Activated T-helper 1 cell treated with anti-CD3 and anti-CD28 coated beads, Interleukin-12 subunit alpha, Interleukin-12 subunit beta, Interleukin-2, Interleukin-4 antibody, amounts not matched to agents 30 ng/mL and 10 ng/mL and 1 ng/mL, durations not matched to agents 14 hours and 24 hours and 36 hours (primary cell): Measurements from ENCODE around the gene RNLS. TPM values are rescaled to one million over a fixed set of nuclear protein-coding genes. Genes with fewer than 3 reads are reported as not detected.
"Not testable (repeated sequence)": the region's sequence is repeated elsewhere in the genome, so short reads cannot be mapped to it uniquely, and the experiment has no call there.

Experiments used
- DNase-seq: peaks from one replicate; pipeline ENCODE4 v3.0.0; 2021; ENCODE audit warnings: low spot score
- H3K27ac Mint-ChIP-seq: one replicate; pipeline ENCODE4 v1.8.0; 2021; ENCODE audit warnings: mild to moderate bottlenecking, mixed read lengths
- H3K27me3 Mint-ChIP-seq: one replicate; pipeline ENCODE4 v1.8.0; 2022; ENCODE audit warnings: mild to moderate bottlenecking, moderate library complexity, mixed read lengths; ENCODE audit not compliant: insufficient read depth
- H3K36me3 Mint-ChIP-seq: one replicate; pipeline ENCODE4 v1.8.0; 2021; ENCODE audit warnings: low read depth, mixed read lengths
- H3K4me1 Mint-ChIP-seq: one replicate; pipeline ENCODE4 v1.8.0; 2021; ENCODE audit warnings: low read depth, mixed read lengths
- H3K4me3 Mint-ChIP-seq: one replicate; pipeline ENCODE4 v1.8.0; 2021; ENCODE audit warnings: mild to moderate bottlenecking, moderate library complexity, mixed read lengths
- H3K9me3 Mint-ChIP-seq: one replicate; pipeline ENCODE4 v1.8.0; 2021; ENCODE audit warnings: mixed read lengths
- intact Hi-C: fragments of 100-400 bp; cut with micrococcal nuclease; formaldehyde crosslinking; loops from one replicate; pipeline ENCODE4 v1.15.1; 2024
- total RNA-seq: library from RNA; stranded (reverse); gene quantifications from 2 replicates; pipeline ENCODE4 v1.2.3, GENCODE V29; 2022

The RNLS gene
- total RNA-seq, 1 donor from 2014 or later: 2.0 TPM

DNA sequence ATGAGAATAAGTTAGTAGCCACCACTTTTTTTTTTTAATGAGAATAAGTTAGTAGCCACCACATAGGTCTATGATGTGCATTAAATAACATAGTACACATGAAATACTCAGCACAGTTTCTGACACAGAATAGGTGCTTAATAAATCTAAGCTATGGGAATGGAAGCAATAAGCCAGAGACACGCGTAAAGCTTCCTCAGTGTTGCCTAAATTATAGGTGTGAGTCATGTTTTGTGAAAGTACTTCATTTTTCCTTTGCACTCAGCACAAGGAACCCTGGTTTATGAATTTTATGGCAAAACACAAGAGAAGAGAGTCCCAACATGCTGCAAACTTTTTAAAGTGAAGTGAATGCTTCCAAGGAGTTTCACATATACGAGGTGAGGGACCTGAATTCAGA, 267.4 kb downstream of the RNLS start:
- Mint-ChIP-seq H3K4me1 (peaks cover 15% of the 10 kb centered on the region), H3K9me3 (peaks cover 27% of the 10 kb centered on the region), H3K27ac (no peak overlapping the region), H3K4me3 (no peak overlapping the region), H3K36me3 (peaks cover 17% of the 10 kb centered on the region), H3K27me3 (peaks cover 5% of the 10 kb centered on the region)
- intact Hi-C loops: loop anchor here (2.0 to 5.0 kb wide), 2 partner anchors 45 to 453 kb away; partner anchors contain the start of genes KLLN and PTEN
- no peak for DNase-seq

- H3K36me3 Mint-ChIP-seq: peaks cover 11% of the 10 kb centered on the region
- no peak overlapping the region for H3K4me3 Mint-ChIP-seq
- intact Hi-C loops: loop anchor here (2.0 kb wide), 1 partner anchor 44 kb away; no protein-coding TSS in a partner anchor
- no peak for DNase-seq
- H3K27ac Mint-ChIP-seq: no peak overlapping the region
- H3K9me3 Mint-ChIP-seq: peaks cover 13% of the 10 kb centered on the region
- H3K27me3 Mint-ChIP-seq: peaks cover 5% of the 10 kb centered on the region
- peaks cover 15% of the 10 kb centered on the region for H3K4me1 Mint-ChIP-seq
Measured at GRCh38 chr10:88314362-88314761, 268.8 kb downstream of the RNLS start.

- Mint-ChIP-seq H3K36me3 (peaks cover 9% of the 10 kb centered on the region), H3K4me1 (peaks cover 15% of the 10 kb centered on the region), H3K27me3 (peaks cover 5% of the 10 kb centered on the region), H3K9me3 (peaks cover 8% of the 10 kb centered on the region), H3K4me3 (no peak overlapping the region), H3K27ac (peak overlapping the region; percentile 27)
- no peak for DNase-seq
- intact Hi-C loops: loop anchor here (2.0 kb wide), 1 partner anchor 43 kb away; no protein-coding TSS in a partner anchor
Measured at GRCh38 chr10:88313878-88314277, 269.2 kb downstream of the RNLS start.

- H3K36me3 Mint-ChIP-seq: peaks cover 4% of the 10 kb centered on the region
- peaks cover 5% of the 10 kb centered on the region for H3K27me3 Mint-ChIP-seq
- H3K27ac Mint-ChIP-seq: no peak overlapping the region
- DNase-seq: no peak
- peaks cover 15% of the 10 kb centered on the region for H3K4me1 Mint-ChIP-seq
- intact Hi-C loops: no loop called here
- peaks cover 9% of the 10 kb centered on the region for H3K9me3 Mint-ChIP-seq
- no peak overlapping the region for H3K4me3 Mint-ChIP-seq
Measured at GRCh38 chr10:88312855-88313254, 270.3 kb downstream of the RNLS start.

- no peak overlapping the region for H3K27ac Mint-ChIP-seq
- H3K4me1 Mint-ChIP-seq: peaks cover 15% of the 10 kb centered on the region
- H3K4me3 Mint-ChIP-seq: no peak overlapping the region
- no peak for DNase-seq
- intact Hi-C loops: no loop called here
- H3K9me3 Mint-ChIP-seq: peaks cover 3% of the 10 kb centered on the region
- H3K36me3 Mint-ChIP-seq: peaks cover 2% of the 10 kb centered on the region
- H3K27me3 Mint-ChIP-seq: peaks cover 5% of the 10 kb centered on the region
Measured at GRCh38 chr10:88311264-88311663, 271.9 kb downstream of the RNLS start.

DNA sequence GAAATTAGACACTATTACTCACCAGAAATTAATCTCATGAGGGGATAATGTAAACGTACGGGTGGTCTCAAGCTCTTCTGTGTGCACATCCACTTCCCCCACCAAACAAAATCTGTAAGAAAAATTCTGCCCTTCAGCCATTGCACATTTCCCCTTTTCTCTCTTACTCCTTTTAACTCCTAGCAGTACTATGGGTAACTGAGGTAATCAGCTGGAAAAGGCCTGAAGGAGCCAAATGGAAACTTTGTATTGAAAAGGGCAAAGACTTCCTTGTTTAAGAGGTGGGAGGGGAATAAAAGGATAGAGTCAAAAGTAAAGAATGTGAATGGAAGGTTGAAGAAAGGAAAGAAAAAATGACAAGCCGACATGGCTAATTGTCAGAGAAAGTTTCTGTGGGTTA, 273.8 kb downstream of the RNLS start:
- H3K27me3 Mint-ChIP-seq: peaks cover 9% of the 10 kb centered on the region
- peaks cover 15% of the 10 kb centered on the region for H3K4me1 Mint-ChIP-seq
- H3K27ac Mint-ChIP-seq: no peak overlapping the region
- DNase-seq: no peak
- H3K36me3 Mint-ChIP-seq: peaks cover 5% of the 10 kb centered on the region
- intact Hi-C loops: no loop called here
- H3K4me3 Mint-ChIP-seq: no peak overlapping the region
- peaks cover 9% of the 10 kb centered on the region for H3K9me3 Mint-ChIP-seq

- DNase-seq, intact Hi-C loops, H3K4me3 Mint-ChIP-seq, H3K27me3 Mint-ChIP-seq, H3K27ac Mint-ChIP-seq, H3K4me1 Mint-ChIP-seq, H3K36me3 Mint-ChIP-seq: not testable (repeated sequence)
- peaks cover 16% of the 10 kb centered on the region for H3K9me3 Mint-ChIP-seq
Measured at GRCh38 chr10:88308361-88308760, 274.8 kb downstream of the RNLS start.

DNA sequence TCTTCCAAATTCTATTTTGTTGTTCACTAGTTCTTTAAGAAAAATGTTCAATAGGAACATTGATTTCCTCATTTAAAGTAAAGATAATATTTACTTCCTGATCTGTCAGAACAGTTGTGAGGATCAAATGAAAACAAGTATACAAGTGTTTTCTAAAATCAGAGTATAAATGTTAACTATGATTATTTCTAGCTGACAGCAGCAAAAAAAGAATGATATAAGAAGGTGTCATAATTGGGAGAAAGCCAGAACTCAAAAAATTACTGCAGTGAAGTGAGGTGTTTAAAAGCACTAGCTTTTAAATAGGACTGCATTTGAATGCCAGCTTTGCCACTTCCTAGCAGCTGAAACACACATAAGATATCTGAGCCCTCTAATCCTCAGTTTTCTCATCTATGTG, 283.3 kb downstream of the RNLS start:
- intact Hi-C loops: no loop called here
- Mint-ChIP-seq H3K27ac (no peak overlapping the region), H3K36me3 (peaks cover 3% of the 10 kb centered on the region), H3K4me1 (no peaks in the 10 kb centered on the region), H3K4me3 (no peak overlapping the region), H3K9me3 (peaks cover 14% of the 10 kb centered on the region), H3K27me3 (no peaks in the 10 kb centered on the region)
- no peak for DNase-seq

DNA sequence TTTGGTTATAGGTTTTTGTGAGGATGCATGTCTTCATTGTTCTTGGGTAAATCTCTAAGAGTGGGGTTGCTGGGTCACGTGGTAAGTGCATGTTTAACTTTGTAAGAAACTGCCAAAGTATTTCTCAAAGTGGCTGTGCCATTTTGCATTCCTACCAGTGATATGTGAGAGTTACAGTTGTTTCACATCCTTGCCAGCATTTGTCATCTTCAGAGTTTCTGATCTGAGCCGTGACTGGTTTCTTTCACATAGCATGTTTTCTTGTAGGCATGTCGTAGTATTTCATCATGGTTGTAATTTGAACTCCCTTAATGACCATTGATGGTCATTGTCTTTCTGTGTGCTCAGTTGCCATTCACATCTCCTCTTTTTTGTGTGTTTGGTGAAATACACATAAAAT, 286.0 kb downstream of the RNLS start:
- H3K9me3 Mint-ChIP-seq: peaks cover 7% of the 10 kb centered on the region

GRCh38 chr10:88293651-88294230, 289.4 kb downstream of the RNLS start:
- no peak overlapping the region for H3K4me3 Mint-ChIP-seq
- H3K4me1 Mint-ChIP-seq: peaks cover 41% of the 10 kb centered on the region
- DNase-seq: no peak
- intact Hi-C loops: no loop called here
- no peaks in the 10 kb centered on the region for H3K27me3 Mint-ChIP-seq
- no peaks in the 10 kb centered on the region for H3K36me3 Mint-ChIP-seq
- peaks cover 4% of the 10 kb centered on the region for H3K9me3 Mint-ChIP-seq
- H3K27ac Mint-ChIP-seq: peak overlapping the region; percentile 50

More for the DNA sequence above, 286.0 kb downstream of the RNLS start:
- H3K27me3 Mint-ChIP-seq: no peaks in the 10 kb centered on the region
- no peaks in the 10 kb centered on the region for H3K36me3 Mint-ChIP-seq
- no peak overlapping the region for H3K27ac Mint-ChIP-seq
- H3K4me1 Mint-ChIP-seq: peaks cover 18% of the 10 kb centered on the region
- H3K4me3 Mint-ChIP-seq: no peak overlapping the region
- intact Hi-C loops: no loop called here
- DNase-seq: no peak

- intact Hi-C loops: no loop called here
- no peak overlapping the region for H3K4me3 Mint-ChIP-seq
- peaks cover 41% of the 10 kb centered on the region for H3K4me1 Mint-ChIP-seq
- no peak for DNase-seq
- H3K27me3 Mint-ChIP-seq: no peaks in the 10 kb centered on the region
- peaks cover 4% of the 10 kb centered on the region for H3K9me3 Mint-ChIP-seq
- no peak overlapping the region for H3K27ac Mint-ChIP-seq
- no peaks in the 10 kb centered on the region for H3K36me3 Mint-ChIP-seq
Measured at GRCh38 chr10:88293073-88293472, 290.0 kb downstream of the RNLS start.

DNA sequence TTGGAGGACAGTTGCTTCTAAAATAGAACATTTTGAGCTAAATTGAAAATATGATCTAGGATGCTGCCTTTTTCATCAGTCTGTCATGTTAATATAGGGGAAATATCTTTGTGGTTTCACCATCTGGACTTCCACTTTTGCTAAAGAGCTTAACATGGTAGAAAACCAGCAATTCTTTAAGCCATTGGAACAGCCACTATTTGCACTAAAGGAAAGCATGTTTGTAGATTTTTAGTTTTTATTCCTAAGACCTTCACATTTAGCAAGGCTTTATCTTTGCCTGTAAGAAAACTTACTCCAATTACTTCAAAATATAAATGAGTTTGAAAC, 291.0 kb downstream of the RNLS start:
- H3K9me3 Mint-ChIP-seq: peaks cover under 1% of the 10 kb centered on the region
- H3K27ac Mint-ChIP-seq: no peak overlapping the region
- intact Hi-C loops: no loop called here
- no peak overlapping the region for H3K4me3 Mint-ChIP-seq
- no peaks in the 10 kb centered on the region for H3K36me3 Mint-ChIP-seq
- H3K27me3 Mint-ChIP-seq: no peaks in the 10 kb centered on the region
- peaks cover 41% of the 10 kb centered on the region for H3K4me1 Mint-ChIP-seq
- no peak for DNase-seq

- no peaks in the 10 kb centered on the region for H3K27me3 Mint-ChIP-seq
Measured at GRCh38 chr10:88291289-88292184, 291.6 kb downstream of the RNLS start.

More at GRCh38 chr10:88291289-88292184, 291.6 kb downstream of the RNLS start:
- H3K4me3 Mint-ChIP-seq: no peak overlapping the region
- H3K9me3 Mint-ChIP-seq: no peaks in the 10 kb centered on the region
- DNase-seq: no peak
- H3K36me3 Mint-ChIP-seq: no peaks in the 10 kb centered on the region
- H3K27ac Mint-ChIP-seq: no peak overlapping the region
- peaks cover 41% of the 10 kb centered on the region for H3K4me1 Mint-ChIP-seq
- intact Hi-C loops: no loop called here
